Measurements from ENCODE around the gene DUSP1. TPM values are rescaled to one million over a fixed set of nuclear protein-coding genes. Genes with fewer than 3 reads are reported as not detected.

The DUSP1 gene
- total RNA-seq, 3 donors from 2014 or later, result 90.9 to 233 (median 137) TPM

GRCh38 chr5:172772112-172772906 lies 1.3 kb upstream of the DUSP1 start:
- peak; percentile 61 for TF ChIP-seq CTCF (IDR thresholded peaks at IDR 0.05)
- peaks cover 78% of the 10 kb centered on the region for H3K4me1 ChIP-seq (ENCODE audit: low read depth)
- H3K9me3 ChIP-seq, result no peaks in the 10 kb centered on the region
- intact Hi-C loops (cut with DNase I, micrococcal nuclease), result loop anchor here (5.0 to 10.0 kb wide), 3 partner anchors 55 to 132 kb away; no protein-coding TSS in a partner anchor
- DNase-seq, result peak; percentile 91 to 97 (median 92)
- no peak overlapping the region for H3K4me3 ChIP-seq
- ATAC-seq, result peak; percentile 58
- H3K36me3 ChIP-seq (ENCODE audit: low read depth), result no peaks in the 10 kb centered on the region

GRCh38 chr5:172771439-172772111 lies 580 bp upstream of the DUSP1 start:
- no peak for DNase-seq
- Histone ChIP-seq H3K9me3 (no peaks in the 10 kb centered on the region), H3K36me3 (ENCODE audit: low read depth) (no peaks in the 10 kb centered on the region), H3K4me3 (peak overlapping the region; percentile 86), H3K4me1 (ENCODE audit: low read depth) (peaks cover 71% of the 10 kb centered on the region)
- intact Hi-C loops (cut with DNase I, micrococcal nuclease), result loop anchor here (5.0 to 10.0 kb wide), 3 partner anchors 54 to 133 kb away; no protein-coding TSS in a partner anchor
- no peak for ATAC-seq
- TF ChIP-seq CTCF (IDR thresholded peaks at IDR 0.05), result no peak

DNA sequence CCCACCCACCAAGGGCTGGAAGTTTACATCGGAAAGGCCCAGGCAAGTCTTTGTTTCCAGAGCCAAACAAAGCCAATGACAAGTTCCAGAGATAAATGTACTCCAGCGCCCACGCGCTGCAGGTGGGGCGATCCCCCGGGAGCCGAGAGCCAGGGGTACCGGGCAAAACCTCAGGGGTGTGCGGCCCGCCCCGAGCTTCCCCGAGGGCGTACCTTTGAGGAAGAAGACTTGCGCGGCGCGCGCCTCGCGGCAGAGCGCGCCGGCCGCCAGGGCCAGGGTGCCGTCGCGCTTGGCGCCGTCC lies 671 bp downstream of the DUSP1 start:
- intact Hi-C loops (cut with DNase I, micrococcal nuclease), result loop anchor here (5.0 to 10.0 kb wide), 3 partner anchors 53 to 134 kb away; no protein-coding TSS in a partner anchor
- DNase-seq (no peak), ATAC-seq (no peak)
- no peak for TF ChIP-seq CTCF (IDR thresholded peaks at IDR 0.05)
- Histone ChIP-seq H3K36me3 (ENCODE audit: low read depth) (no peaks in the 10 kb centered on the region), H3K9me3 (no peaks in the 10 kb centered on the region), H3K4me3 (peak overlapping the region; percentile 86), H3K4me1 (ENCODE audit: low read depth) (peaks cover 68% of the 10 kb centered on the region)

- Histone ChIP-seq H3K36me3 (ENCODE audit: low read depth) (no peaks in the 10 kb centered on the region), H3K4me1 (ENCODE audit: low read depth) (peaks cover 68% of the 10 kb centered on the region), H3K4me3 (peak overlapping the region; percentile 86), H3K9me3 (no peaks in the 10 kb centered on the region)
- peak in 1 of 3 donors; percentile 66 for DNase-seq
- ATAC-seq, result no peak
- intact Hi-C loops (cut with DNase I, micrococcal nuclease), result loop anchor here (5.0 to 10.0 kb wide), 3 partner anchors 52 to 135 kb away; no protein-coding TSS in a partner anchor
- no peak for TF ChIP-seq CTCF (IDR thresholded peaks at IDR 0.05)
Observed at GRCh38 chr5:172769616-172770373, 1.2 kb downstream of the DUSP1 start.

DNA sequence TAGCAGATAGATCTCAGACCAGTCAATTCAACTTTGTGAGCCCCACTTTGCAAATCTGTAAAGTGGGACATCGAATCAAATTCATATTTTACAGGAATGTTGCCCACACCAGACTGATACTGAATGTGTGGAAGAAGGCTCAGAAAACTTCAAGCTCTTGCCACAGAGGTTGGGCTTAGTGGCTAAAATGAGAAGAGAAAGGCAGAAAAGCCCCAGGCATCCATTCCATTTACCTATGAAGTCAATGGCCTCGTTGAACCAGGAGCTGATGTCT lies 1.7 kb downstream of the DUSP1 start:
- ATAC-seq, result no peak
- H3K4me1 ChIP-seq (ENCODE audit: low read depth), result peaks cover 66% of the 10 kb centered on the region
- no peak for TF ChIP-seq CTCF (IDR thresholded peaks at IDR 0.05)
- DNase-seq, result no peak
- H3K4me3 ChIP-seq, result peak overlapping the region; percentile 86
- no peaks in the 10 kb centered on the region for H3K9me3 ChIP-seq
- no peaks in the 10 kb centered on the region for H3K36me3 ChIP-seq (ENCODE audit: low read depth)
- intact Hi-C loops (cut with DNase I, micrococcal nuclease), result no loop called here

All from mucosa of descending colon (tissue), 3 donors.